Ramos (cell line): ENCODE data around the gene CACNB3.

Experiments used
- in situ Hi-C: fragments of 300-500 bp; cut with MboI; formaldehyde crosslinking; loops from one replicate; pipeline ENCODE4 v1.14.3; 2022; ENCODE audit warnings: low sequenced_read_pairs; ENCODE audit not compliant: unreplicated experiment

Gene CACNB3

GRCh38 chr12:48787791-48788523 lies 30.3 kb upstream of the CACNB3 start:
- in situ Hi-C loops, result no loop called here

DNA sequence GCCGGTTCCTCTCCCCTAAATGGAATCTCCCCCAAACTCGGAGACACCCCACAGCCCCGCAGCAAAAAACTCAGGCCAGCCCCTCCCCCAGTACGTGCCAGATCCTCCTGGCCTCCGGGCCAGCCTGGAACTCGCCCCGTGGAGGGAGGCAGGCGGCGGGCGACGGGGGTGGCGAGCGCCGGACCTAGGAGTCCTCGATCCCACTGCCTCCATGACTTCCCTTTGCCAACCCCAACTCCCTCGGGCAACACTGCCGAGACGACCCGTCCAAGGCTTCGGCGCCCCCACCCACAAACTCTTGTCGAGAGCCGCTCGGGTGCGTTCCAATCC lies 29.8 kb upstream of the CACNB3 start:
- in situ Hi-C loops, result no loop called here

DNA sequence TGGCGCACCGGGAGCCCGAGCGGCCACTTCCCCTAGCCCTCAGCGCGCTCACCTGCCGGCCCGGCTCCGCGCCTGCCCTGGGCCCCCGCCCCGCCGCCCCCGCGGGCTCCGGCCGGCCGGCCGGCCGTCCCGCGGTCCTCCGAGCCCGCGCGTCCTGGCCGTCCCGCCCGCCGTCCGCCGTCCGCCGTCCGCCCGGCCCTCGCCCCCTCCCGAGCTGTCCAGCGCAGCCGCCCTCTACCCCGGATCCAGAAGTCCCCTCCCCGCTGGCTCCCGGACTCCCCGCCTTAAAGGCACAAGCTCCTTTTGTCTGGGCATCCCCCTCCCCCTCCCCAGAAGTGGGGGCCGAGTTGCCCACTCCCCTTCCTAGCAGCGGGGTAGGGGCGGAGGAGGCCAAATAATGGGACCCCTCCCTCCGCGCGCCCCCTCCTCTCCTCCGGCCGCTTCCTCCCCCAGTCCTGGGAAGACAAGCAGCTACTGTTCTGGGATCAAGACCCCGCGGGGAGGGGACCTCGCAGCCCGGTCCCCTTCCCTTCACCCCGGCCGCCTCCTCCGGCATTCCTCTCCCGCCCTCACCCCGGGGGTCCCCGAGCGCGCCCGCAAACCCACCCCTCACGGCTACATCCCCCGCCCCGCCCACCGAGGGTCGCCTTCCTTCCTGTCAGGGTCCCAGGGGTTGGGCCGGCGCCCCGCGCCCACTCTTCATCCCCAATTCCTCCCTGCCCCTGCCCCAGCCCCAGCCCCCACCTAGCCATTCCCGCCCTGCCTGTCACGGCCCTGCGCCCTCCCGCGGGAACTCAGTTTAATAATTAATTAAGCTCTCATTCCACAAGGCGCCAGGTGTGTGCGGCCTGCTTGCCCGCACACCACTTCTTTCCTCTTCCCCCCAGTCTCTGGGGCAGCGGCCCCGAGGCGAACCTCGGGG lies 29.2 kb upstream of the CACNB3 start, which contains the start of gene ADCY6:
Gene ADCY6 (minus strand): TSS at position 236 of the 922 bp plus-strand sequence. CDS start 5,655 bp downstream, outside the sequence.
- in situ Hi-C loops, result no loop called here

GRCh38 chr12:48789858-48790326 lies 28.4 kb upstream of the CACNB3 start:
- in situ Hi-C loops, result no loop called here

DNA sequence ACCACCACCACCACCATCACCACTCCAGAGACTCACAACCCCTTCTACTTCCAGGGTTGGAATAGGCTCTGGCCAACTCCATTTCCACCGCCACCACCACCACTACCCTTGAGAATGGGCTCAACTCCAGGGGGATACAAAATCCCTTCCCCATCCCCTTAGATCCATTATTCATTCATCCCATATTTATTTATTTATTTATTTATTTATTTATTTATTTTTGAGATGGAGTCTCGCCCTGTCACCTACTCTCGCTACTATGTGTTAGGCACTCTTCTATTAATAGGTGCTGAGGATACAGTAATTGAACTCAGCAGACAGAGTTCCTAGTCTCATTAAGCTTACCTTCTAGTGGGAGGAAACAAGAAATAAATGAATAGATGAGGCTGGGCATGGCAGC lies 24.6 kb upstream of the CACNB3 start:
- in situ Hi-C loops, result no loop called here

DNA sequence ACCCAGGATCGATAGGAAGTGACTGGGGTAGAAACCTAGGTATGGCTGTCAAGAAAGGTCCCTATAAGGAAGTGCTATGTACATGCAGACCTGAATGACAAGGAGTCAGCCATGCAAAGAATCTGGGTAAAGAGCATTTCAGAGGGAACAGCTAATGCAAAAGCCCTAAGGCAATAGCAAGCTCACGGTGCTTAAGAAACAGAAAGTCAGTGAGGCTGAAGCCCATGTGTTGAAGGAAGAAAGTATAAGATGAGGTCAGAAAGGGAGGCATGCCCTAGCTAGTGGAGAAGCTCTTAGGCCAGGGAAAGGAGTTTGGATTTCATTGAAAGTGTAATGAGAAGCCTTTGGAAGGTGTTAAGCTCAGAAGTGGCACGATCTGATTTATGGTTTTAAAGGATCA lies 23.4 kb upstream of the CACNB3 start:
- in situ Hi-C loops, result loop anchor here (5.0 kb wide), 1 partner anchor 43 kb away; no protein-coding TSS in a partner anchor

DNA sequence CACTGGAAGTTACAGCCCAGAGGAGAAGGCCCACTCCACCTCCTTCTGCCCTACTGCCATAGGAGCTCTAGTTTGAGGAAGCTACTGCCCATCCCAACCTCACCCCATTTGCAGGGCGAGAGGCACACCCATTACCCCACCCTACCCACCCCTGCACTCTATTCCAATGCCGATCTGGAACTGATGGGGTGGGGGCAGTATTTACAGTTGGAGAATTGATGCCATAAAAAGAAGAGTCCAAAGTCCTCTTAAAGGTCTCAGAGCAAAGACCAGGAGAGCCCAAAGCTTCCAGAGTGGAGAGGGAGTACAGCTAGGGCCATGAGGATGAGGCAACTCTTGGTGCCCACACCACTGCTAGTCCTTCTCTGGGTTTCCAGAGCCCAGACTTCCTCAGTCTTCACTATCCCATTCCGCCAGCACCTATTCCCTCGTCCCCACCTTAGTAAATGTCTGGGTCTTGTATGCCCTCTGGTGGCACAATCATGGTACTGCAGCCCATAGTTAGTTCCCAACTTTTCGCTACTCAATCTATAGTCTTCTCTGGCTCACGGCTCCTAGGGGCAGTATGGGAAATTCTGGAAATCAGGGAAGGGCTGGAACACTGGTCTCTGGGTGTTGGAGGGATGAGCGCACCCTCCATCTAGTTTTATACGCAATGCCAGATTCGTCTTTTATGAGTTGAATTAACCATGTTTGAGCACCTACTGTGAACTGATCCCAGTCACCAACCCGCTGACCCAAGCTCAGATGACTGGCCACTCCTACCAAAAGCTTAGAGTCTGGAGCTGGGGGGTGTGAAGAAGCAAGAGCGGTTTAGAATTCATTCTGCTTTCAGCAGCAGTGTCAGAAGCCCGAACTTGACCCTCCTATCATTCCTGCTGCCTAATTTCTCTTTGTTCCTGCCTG lies 22.5 kb upstream of the CACNB3 start:
- in situ Hi-C loops, result loop anchor here (5.0 kb wide), 1 partner anchor 44 kb away; no protein-coding TSS in a partner anchor

DNA sequence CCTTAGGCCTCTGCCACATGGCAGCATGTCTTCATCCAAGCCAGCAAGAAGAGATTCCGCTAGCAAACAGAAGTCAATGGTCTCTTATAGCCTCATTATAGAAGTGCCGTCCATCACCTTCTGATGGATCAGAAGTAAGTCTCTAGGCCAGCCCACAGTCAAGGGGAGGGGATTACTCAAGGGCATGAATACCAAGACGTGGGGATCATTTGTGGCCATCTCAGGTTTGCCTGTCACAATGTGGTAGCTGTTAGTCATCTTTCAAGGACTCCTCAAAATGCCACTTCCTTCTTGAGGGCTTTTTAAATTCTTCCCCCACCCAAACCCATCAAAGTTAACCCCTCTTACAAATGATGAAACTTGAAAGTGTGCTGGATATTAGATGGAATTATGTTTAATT lies 21.3 kb upstream of the CACNB3 start:
- in situ Hi-C loops, result loop anchor here (5.0 kb wide), 1 partner anchor 45 kb away; no protein-coding TSS in a partner anchor

DNA sequence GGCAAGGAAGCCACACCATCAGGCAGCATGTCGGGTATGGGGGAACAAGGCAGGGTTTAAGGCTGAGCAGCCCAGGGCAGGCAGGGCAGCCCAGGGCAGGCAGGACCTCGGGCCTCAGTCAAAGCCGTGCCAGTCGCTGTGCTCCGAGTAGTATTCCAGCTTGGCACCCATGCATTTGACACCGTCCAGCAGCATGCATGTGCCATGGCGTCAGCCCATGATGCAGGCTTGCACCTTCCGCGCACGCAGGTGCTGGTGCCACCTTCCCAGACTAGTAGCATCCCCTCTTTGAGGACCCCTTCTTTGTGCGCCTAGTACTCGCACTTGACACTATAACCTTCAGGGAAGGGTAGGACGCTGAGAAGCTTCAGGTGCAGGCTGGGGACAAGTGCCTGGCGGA lies 17.8 kb upstream of the CACNB3 start:
- in situ Hi-C loops, result no loop called here

GRCh38 chr12:48800971-48801370 lies 17.3 kb upstream of the CACNB3 start:
- in situ Hi-C loops, result no loop called here

DNA sequence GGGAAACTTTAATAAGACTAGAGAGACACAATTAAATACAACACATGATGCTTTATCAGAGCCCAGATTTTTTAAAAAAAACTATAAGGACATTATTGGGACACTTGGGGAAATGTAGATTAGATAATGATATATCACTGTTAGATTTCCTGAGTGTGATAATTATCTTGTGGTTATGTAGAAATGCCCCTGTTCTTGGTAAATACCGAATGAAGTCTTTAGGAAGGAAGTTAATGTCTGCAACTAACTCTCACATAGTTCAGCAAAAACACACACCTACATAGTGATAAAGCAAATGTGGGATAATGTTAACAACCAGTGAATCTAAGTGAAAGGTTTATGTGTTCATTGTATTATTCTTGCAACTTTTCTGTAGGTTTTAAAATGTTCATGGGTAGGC lies 14.6 kb upstream of the CACNB3 start:
- in situ Hi-C loops, result no loop called here

DNA sequence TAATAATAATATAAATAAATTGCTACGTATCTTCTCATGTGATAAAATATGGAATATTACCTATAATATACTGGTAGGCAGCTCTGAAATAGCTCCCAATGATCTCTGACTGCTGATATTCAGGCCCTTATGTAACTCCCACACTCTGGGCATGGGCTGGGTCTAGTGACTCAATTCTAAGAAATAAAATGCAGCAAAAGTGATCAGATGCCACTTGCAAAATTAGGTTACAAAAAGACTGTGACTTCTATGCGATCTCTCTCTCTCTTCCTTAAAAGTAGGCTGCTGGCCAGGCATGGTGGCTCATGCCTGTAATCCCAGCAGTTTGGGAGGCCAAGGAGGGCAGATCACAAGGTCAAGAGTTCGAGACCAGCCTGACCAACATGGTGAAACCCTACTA lies 10.3 kb upstream of the CACNB3 start:
- in situ Hi-C loops, result no loop called here

GRCh38 chr12:48810903-48811431 lies 7.3 kb upstream of the CACNB3 start:
- in situ Hi-C loops, result no loop called here

- in situ Hi-C loops, result no loop called here
Observed at GRCh38 chr12:48811437-48812090, 6.7 kb upstream of the CACNB3 start.

DNA sequence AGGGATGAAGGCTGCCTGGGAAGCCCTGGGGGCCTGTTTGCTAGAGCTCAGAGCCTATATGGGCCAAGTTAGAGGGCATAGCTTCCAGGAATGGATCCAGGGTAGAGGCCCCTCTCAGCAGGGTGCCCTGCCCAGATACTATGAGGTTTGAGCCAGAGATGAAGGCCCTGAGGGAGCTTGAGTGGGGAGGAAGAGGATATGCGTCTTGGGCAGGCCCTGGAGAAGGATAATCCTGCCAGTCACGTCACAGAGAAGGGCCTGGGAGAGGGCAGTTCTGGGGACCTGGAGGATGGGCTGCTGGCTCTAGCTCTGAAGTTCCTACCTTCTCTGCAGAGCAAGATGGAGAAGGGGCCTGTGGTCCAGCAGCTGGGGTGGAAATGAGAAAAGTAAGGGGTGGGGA lies 5.9 kb upstream of the CACNB3 start:
- in situ Hi-C loops, result no loop called here

- in situ Hi-C loops, result no loop called here
Observed at GRCh38 chr12:48813465-48814261, 4.6 kb upstream of the CACNB3 start.

DNA sequence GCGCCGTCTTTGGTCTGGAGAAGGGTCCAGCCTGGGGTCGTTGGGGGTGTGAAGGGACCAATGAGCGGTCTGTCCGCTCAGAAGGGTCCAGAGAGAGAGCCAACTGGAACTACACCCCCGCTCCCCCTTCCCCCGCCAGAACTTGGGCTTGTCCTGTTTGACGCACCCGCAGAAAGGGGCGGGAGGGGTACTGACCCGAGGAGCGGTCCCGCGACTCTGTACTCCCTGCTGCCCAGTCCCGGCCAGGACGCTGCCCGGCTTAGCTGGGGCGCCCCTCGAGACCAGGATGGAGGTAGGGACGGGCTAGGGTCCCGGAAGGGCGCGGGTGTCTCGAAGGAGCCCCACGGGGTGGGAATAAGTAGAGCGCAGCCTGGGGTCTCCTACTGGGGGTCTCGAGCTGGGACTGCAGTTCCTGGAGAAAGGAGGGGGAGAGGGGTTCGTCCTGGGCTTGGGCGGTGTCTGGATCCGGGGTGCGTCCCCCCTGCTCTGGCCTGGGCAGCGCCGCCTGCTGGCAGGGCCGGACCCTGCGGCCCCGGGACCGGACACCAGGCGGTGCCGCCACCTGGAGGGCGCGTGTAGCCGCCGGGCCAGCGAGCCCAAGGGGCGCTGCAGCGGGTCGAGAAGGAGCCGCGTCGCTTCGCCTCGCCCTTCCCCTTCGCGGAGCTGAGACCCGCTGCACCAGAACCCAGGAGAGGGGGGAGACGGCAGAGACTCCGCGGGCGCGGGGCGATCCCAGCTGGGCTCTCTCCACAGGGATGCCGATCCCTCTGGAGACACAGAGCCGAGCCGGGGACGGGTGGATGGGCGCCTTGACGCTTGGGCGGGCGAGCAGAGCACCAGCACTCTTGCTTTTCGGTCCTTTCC lies 3.8 kb upstream of the CACNB3 start:
- in situ Hi-C loops, result no loop called here
